ENCODE results near the gene KHSRP. TPM values are rescaled to one million over a fixed set of nuclear protein-coding genes. Genes with fewer than 3 reads are reported as not detected.
A peak's percentile ranks its signal among the peaks of the same experiment; 100 is the strongest.

Gene KHSRP
- total RNA-seq, 1 donor from 2014 or later, result 186 TPM

DNA sequence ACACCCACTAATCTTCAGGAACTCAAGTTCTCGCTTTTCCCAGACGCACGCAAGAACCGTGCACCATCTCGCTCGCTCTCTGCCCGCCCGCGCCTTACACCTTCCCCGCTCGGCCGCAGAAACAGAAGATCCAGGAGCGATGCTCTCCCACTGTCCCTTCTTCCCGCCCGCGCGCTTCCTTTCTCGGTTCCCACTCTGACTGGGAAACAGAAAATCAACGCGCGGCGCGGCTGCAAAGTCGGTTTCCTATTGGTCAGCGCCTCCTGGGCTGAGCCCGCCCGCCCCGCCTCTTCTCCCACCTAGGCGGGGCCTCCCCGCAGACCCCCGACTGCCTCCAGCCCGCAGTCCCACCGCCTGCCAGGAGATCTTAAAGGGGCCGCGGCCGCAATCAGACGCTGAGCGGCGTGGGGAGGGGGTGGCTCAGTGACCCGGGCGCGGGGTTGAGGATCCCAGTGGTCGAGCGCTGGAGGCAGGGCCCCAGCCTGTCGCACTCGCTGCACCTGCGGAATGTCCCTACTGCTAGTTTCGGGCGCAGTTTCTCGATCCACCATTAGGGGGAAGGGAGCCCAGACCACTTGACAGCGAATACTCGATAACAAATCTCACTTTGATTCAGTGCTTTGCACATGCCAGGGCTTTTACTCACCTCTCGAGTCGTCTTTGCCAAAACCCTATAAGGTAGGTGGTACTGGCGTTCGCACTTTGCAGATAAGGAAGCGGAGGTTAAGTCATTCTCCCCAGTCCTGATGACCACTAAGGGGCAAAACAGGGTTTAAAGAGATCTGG, 35.7 kb upstream of the KHSRP start:
- intact Hi-C loops (cut with DNase I), result no loop called here
- Histone ChIP-seq H3K27me3 (peaks cover 11% of the 10 kb centered on the region), H3K9me3 (no peaks in the 10 kb centered on the region), H3K36me3 (no peaks in the 10 kb centered on the region), H3K4me3 (peak overlapping the region; percentile 84), H3K27ac (peak overlapping the region; percentile 83), H3K4me1 (peaks cover 10% of the 10 kb centered on the region)
- ATAC-seq (peak; percentile 89), DNase-seq (peak; percentile 98)
- TF ChIP-seq, protein P1, sequence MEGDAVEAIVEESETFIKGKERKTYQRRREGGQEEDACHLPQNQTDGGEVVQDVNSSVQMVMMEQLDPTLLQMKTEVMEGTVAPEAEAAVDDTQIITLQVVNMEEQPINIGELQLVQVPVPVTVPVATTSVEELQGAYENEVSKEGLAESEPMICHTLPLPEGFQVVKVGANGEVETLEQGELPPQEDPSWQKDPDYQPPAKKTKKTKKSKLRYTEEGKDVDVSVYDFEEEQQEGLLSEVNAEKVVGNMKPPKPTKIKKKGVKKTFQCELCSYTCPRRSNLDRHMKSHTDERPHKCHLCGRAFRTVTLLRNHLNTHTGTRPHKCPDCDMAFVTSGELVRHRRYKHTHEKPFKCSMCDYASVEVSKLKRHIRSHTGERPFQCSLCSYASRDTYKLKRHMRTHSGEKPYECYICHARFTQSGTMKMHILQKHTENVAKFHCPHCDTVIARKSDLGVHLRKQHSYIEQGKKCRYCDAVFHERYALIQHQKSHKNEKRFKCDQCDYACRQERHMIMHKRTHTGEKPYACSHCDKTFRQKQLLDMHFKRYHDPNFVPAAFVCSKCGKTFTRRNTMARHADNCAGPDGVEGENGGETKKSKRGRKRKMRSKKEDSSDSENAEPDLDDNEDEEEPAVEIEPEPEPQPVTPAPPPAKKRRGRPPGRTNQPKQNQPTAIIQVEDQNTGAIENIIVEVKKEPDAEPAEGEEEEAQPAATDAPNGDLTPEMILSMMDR (IDR thresholded peaks at IDR 0.05), result peak; percentile 56

DNA sequence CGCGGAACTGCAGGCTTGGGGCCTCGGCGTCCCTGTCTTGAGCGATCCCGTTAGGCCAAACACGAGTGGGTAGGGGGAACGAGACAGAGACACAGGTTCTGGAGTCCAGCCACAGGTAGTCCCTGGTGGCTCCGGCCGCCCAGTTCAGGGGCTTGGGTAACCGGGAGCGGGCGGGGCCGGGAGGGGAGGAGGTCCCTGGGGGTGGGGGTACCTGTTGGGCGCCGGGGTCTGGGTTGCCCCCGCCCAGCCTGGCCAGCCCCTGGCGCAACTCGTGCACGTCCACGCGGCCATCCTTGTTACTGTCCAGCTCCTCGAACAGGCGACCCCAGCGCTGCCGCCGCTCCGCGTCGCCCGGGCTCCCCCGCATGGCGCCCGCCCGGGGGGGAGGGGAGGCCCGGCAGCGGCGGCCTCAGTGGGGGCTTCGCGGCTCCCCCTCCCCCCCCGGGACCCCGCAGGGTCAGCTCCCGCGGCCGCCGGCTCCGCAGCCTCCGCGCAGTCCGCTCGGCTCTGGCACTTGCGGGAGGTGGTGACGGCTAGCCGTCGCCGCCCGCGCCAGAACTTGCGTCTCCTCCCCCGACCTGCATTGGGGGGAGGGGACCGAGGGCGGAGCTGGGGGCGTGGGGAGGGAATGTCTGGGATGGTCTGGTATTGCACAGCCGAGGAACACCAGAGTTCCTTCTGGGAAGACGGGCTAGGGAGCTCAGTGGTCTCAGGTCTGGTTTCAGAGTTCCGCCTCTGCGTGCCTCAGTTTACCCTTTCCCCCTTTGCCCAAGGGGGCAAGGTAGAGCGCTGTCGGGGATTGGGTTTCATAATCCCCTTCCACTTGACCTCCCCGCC, 34.9 kb upstream of the KHSRP start, which contains the start of gene SLC25A23:
Gene SLC25A23 (minus strand): TSS at position 531 of the 837 bp plus-strand sequence. CDS start 164 bp downstream, at position 367.
- H3K4me1 ChIP-seq, result peaks cover 10% of the 10 kb centered on the region
- peaks cover 9% of the 10 kb centered on the region for H3K27me3 ChIP-seq
- DNase-seq (peak; percentile 89), ATAC-seq (peak; percentile 67)
- no peaks in the 10 kb centered on the region for H3K36me3 ChIP-seq
- intact Hi-C loops (cut with DNase I), result no loop called here
- H3K4me3 ChIP-seq, result peak within 1 kb of the TSS; percentile 84
- H3K9me3 ChIP-seq, result no peaks in the 10 kb centered on the region
- peak within 1 kb of the TSS; percentile 83 for H3K27ac ChIP-seq
- TF ChIP-seq, protein P1 (IDR thresholded peaks at IDR 0.05), result no peak

DNA sequence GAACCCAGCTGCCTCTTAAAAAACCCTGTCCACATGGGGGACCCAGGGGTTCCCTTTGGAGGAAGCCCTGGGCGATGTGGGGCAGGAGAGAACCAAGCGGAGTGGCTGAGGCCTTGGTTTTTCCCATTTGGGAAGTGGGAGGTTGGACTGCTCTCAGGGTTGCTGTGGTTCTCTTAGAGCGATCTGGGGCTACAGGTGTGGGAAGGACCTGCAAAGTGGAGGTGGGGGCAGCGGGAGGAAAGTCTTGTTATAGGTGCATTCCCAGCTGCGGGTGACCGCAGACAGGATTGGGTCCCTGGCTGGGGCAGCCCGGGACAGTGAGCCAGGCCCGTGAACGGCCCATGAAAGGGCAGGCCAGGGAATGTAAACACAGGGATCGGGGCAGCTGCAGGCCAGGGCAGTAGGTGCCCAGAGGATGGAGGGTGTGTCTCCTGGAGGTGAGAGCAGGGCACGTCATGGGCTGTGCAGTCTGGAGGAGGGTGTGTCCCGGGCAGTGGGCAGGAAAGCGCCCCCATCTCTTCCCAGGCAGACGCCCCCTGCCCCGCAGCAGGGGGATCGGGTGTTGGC, 34.2 kb upstream of the KHSRP start:
- peaks cover 10% of the 10 kb centered on the region for H3K4me1 ChIP-seq
- TF ChIP-seq, protein P1 (IDR thresholded peaks at IDR 0.05), result no peak
- H3K4me3 ChIP-seq, result peak overlapping the region; percentile 84
- ATAC-seq (peak; percentile 6), DNase-seq (no peak)
- intact Hi-C loops (cut with DNase I), result no loop called here
- H3K9me3 ChIP-seq, result peaks cover 4% of the 10 kb centered on the region
- peaks cover 2% of the 10 kb centered on the region for H3K27me3 ChIP-seq
- H3K36me3 ChIP-seq, result no peaks in the 10 kb centered on the region
- no peak overlapping the region for H3K27ac ChIP-seq

DNA sequence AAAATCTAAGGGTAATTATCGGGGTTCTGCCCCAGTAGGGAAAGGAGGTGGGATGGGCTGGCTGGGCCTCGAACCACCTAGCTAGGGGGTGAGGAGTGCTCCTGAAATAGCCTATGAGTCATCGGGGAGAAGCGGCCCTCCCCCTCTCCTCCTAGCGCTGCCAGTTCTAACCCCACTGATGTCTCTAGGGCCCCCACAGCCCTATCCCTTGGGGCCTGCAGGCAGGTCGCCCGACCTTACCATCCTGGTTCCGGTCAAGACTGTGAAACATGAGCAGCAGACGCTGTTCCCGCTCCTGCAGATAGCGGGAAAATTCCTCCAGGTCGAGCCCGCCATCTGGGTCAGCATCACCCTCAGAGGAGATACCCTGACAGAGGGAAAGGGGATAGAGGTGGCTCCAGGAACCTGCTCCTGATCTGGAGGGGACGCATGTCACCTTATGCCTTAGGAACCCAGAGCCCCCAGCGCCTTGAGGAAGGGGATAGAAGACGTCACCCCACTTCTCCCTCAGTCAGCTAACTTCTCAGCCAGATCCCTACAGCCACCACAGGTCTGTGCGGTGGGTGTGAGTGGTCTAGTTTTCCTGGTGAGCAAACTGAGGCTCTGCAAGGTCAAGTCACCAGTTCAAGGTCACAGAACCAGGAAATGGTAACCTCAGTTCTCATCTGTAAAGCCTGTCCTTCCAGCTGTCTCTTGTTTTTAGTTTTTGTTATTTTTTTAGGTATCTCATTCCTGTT, 33.5 kb upstream of the KHSRP start:
- H3K4me1 ChIP-seq, result peaks cover 10% of the 10 kb centered on the region
- H3K9me3 ChIP-seq, result peaks cover 4% of the 10 kb centered on the region
- DNase-seq, result no peak
- intact Hi-C loops (cut with DNase I), result no loop called here
- no peaks in the 10 kb centered on the region for H3K27me3 ChIP-seq
- no peaks in the 10 kb centered on the region for H3K36me3 ChIP-seq
- TF ChIP-seq, protein P1 (IDR thresholded peaks at IDR 0.05), result no peak
- no peak for ATAC-seq
- no peak overlapping the region for H3K27ac ChIP-seq
- no peak overlapping the region for H3K4me3 ChIP-seq

DNA sequence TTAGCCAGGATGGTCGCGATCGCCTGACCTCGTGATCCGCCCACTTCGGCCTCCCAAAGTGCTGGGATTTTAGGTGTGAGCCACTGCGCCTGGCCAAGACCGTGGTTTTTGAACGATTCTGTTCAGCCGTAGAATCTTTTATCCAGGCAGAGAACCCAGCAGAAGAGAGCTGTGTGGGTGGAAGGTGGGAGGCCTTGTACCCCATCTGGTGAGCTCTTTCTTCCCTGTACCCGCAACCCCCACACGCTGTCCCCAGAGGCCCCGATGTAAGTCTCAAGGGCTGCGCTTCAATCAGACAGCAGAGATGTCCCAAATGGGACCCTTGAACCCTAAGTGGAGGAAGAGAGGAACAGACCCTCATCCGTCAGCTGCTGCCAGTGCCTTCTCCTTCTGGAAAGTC, 31.3 kb upstream of the KHSRP start:
- intact Hi-C loops (cut with DNase I), result no loop called here
- DNase-seq, result no peak
- Histone ChIP-seq H3K27me3 (no peaks in the 10 kb centered on the region), H3K36me3 (no peaks in the 10 kb centered on the region), H3K4me1 (peaks cover 10% of the 10 kb centered on the region), H3K9me3 (peaks cover 4% of the 10 kb centered on the region), H3K4me3 (no peak overlapping the region), H3K27ac (no peak overlapping the region)
- ATAC-seq, result no peak
- TF ChIP-seq, protein P1 (IDR thresholded peaks at IDR 0.05), result no peak

All from upper lobe of right lung (tissue), 1 donor.